GM12873 (cell line): Measurements from ENCODE around the gene GSTM3.

Experiments
- CTCF ChIP-seq: IDR thresholded peaks from 2 replicates; pipeline ENCODE4 v1.5.1; 2012; ENCODE audit warnings: low read depth, mild to moderate bottlenecking, moderate library complexity, low read length, control low read depth; ENCODE audit not compliant: insufficient read depth; ENCODE audit errors: missing control alignments

Gene GSTM3

GRCh38 chr1:109786531-109787021 is 45.7 kb upstream of the GSTM3 start:
- no peak for TF ChIP-seq CTCF

GRCh38 chr1:109786112-109786480 is 45.3 kb upstream of the GSTM3 start:
- TF ChIP-seq CTCF: no peak

GRCh38 chr1:109785446-109786111 is 44.7 kb upstream of the GSTM3 start:
- TF ChIP-seq CTCF: no peak

GRCh38 chr1:109784551-109785252 is 43.9 kb upstream of the GSTM3 start:
- no peak for TF ChIP-seq CTCF

GRCh38 chr1:109783436-109783835 is 42.6 kb upstream of the GSTM3 start:
- TF ChIP-seq CTCF: no peak

GRCh38 chr1:109782927-109783326 is 42.1 kb upstream of the GSTM3 start:
- no peak for TF ChIP-seq CTCF

GRCh38 chr1:109782514-109782913 is 41.7 kb upstream of the GSTM3 start:
- no peak for TF ChIP-seq CTCF
